Neural cell (in vitro differentiated cells): ENCODE results near the gene CTNNBL1. TPM values are rescaled to one million over a fixed set of nuclear protein-coding genes. Genes with fewer than 3 reads are reported as not detected.

Experiments used
- H2AFZ ChIP-seq: fragments of 200-600, 300-800 bp; sonication (generic), shearing (Covaris generic); 2 replicates; pipeline ENCODE4 v1.6.0; 2014; ENCODE audit warnings: low read depth, mild to moderate bottlenecking, antibody characterized with exemption, low read length, moderate library complexity
- H3F3A ChIP-seq: fragments of 200-600 bp; shearing (Covaris generic); 2 replicates; pipeline ENCODE4 v1.6.1; 2016; ENCODE audit warnings: mild to moderate bottlenecking, moderate library complexity, mixed read lengths, antibody characterized with exemption, low read length; ENCODE audit not compliant: insufficient read depth, poor library complexity, severe bottlenecking
- H3K27ac ChIP-seq: fragments of 200-600, 300-800 bp; sonication (generic), shearing (Covaris generic); 2 replicates; pipeline ENCODE4 v1.5.1; 2014; ENCODE audit warnings: mild to moderate bottlenecking, low read length, moderate library complexity
- H3K27me3 ChIP-seq: fragments of 300-800, 200-600 bp; sonication (generic), shearing (Covaris generic); 2 replicates; pipeline ENCODE4 v1.6.0; 2014; ENCODE audit warnings: mild to moderate bottlenecking, low read depth, low read length, moderate library complexity; ENCODE audit not compliant: insufficient read depth
- H3K36me3 ChIP-seq: fragments of 300-800, 200-600 bp; sonication (generic), shearing (Covaris generic); 2 replicates; pipeline ENCODE4 v1.5.1; 2014; ENCODE audit warnings: mild to moderate bottlenecking, antibody characterized with exemption, low read length, moderate library complexity; ENCODE audit not compliant: insufficient read depth
- H3K4me2 ChIP-seq: fragments of 300-800, 200-600 bp; sonication (generic), shearing (Covaris generic); 2 replicates; pipeline ENCODE4 v1.6.0; 2014; ENCODE audit warnings: mild to moderate bottlenecking, low read length
- H3K4me3 ChIP-seq: fragments of 300-800, 200-600 bp; sonication (generic), shearing (Covaris generic); 2 replicates; pipeline ENCODE4 v1.5.1; 2014; ENCODE audit warnings: mild to moderate bottlenecking, low read length, moderate library complexity
- H3K79me2 ChIP-seq: fragments of 200-600 bp; shearing (Covaris generic); replicated peaks from 2 replicates; pipeline ENCODE4 v1.6.0; 2014; ENCODE audit warnings: mild to moderate bottlenecking, low read length, moderate library complexity; ENCODE audit not compliant: insufficient read depth
- H3K9ac ChIP-seq: fragments of 300-800, 200-600 bp; sonication (generic), shearing (Covaris generic); 2 replicates; pipeline ENCODE4 v1.6.1; 2016; ENCODE audit warnings: mild to moderate bottlenecking, low read length, mixed read lengths
- H3K9me2 ChIP-seq: fragments of 200-600 bp; shearing (Covaris generic); 2 replicates; pipeline ENCODE4 v1.6.1; 2016; ENCODE audit warnings: mild to moderate bottlenecking, low read length, mixed read lengths; ENCODE audit not compliant: insufficient read depth
- H3K9me3 ChIP-seq: fragments of 200-600, 300-800 bp; sonication (generic), shearing (Covaris generic); 2 replicates; pipeline ENCODE4 v1.6.1; 2016; ENCODE audit warnings: mild to moderate bottlenecking, mixed run types, low read length, moderate library complexity, mixed read lengths
- H4K20me1 ChIP-seq: fragments of 200-600 bp; shearing (Covaris generic); 2 replicates; pipeline ENCODE4 v1.6.1; 2016; ENCODE audit warnings: mild to moderate bottlenecking, mixed run types; ENCODE audit not compliant: insufficient read depth
- EP300 ChIP-seq: fragments of 450-650 bp; conservative IDR thresholded peaks from 2 replicates; pipeline ENCODE4 v1.6.1; 2014; ENCODE audit warnings: antibody characterized with exemption, mild to moderate bottlenecking, moderate library complexity; ENCODE audit not compliant: poor library complexity, severe bottlenecking
- EZH2 ChIP-seq: fragments of 200-600, 300-800 bp; shearing (Covaris generic), sonication (generic); IDR thresholded peaks from 2 replicates; pipeline ENCODE4 v1.6.1; 2014; ENCODE audit warnings: antibody characterized with exemption, low read length, borderline replicate concordance, mild to moderate bottlenecking; ENCODE audit not compliant: insufficient read depth, poor library complexity, severe bottlenecking
- MXI1 ChIP-seq: fragments of 450-650 bp; conservative IDR thresholded peaks from 2 replicates; pipeline ENCODE4 v1.6.1; 2014; ENCODE audit warnings: antibody characterized with exemption, mild to moderate bottlenecking; ENCODE audit not compliant: poor library complexity, severe bottlenecking
- POLR2AphosphoS5 ChIP-seq: IDR thresholded peaks from 2 replicates; pipeline ENCODE4 v1.6.1; 2012
- RAD21 ChIP-seq: fragments of 450-650 bp; conservative IDR thresholded peaks from 2 replicates; pipeline ENCODE4 v1.6.1; 2014; ENCODE audit warnings: antibody characterized with exemption, mild to moderate bottlenecking, moderate library complexity
- SMC3 ChIP-seq: fragments of 450-650 bp; conservative IDR thresholded peaks from 2 replicates; pipeline ENCODE4 v1.6.1; 2014; ENCODE audit warnings: antibody characterized with exemption, mild to moderate bottlenecking, moderate library complexity; ENCODE audit not compliant: poor library complexity
- TAF1 ChIP-seq: IDR thresholded peaks from 2 replicates; pipeline ENCODE4 v1.6.1; 2012; ENCODE audit warnings: low read depth
- polyA plus RNA-seq: library from polyadenylated mRNA; depleted of rRNA; stranded (reverse); fragments of >200 nt; gene quantifications from 2 replicates; pipeline ENCODE4 v1.2.3, GENCODE V29; 2014
- TF ChIP-seq, protein P1 (sequence below): fragments of 450-650 bp; IDR thresholded peaks from 2 replicates; pipeline ENCODE4 v1.5.1; 2014; ENCODE audit warnings: antibody characterized with exemption, mild to moderate bottlenecking, moderate library complexity; ENCODE audit not compliant: poor library complexity, severe bottlenecking
- TF ChIP-seq, protein P2 (sequence below): IDR thresholded peaks from 2 replicates; pipeline ENCODE4 v1.6.1; 2012; ENCODE audit warnings: borderline replicate concordance

CTNNBL1 gene
- polyA plus RNA-seq, 1 donor from 2014 or later = 32.6 TPM

DNA sequence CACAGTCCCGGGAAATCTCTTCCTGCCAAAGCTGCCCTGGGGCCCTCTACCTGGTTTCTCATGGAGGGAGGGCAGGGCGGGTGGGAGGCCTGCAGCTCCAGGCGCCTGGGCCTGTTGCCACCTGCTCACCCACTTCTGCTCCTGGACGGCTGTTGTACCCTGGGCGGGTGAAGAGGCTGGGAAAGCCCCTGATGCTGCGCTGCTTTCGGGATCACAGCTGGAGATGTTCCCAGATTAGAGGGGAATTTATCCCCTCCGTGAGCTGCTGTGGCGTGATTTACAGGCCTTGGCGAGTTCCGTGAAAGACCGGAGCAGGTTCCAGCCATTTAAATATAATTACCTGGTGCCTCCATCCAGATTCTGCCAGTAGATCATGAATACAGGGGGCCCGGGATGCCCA is 196.8 kb downstream of the CTNNBL1 start:
- Histone ChIP-seq H4K20me1 (no peaks in the 10 kb centered on the region), H3K36me3 (no peaks in the 10 kb centered on the region), H3K4me3 (no peak overlapping the region), H3K9me2 (no peaks in the 10 kb centered on the region), H3F3A (no peaks in the 10 kb centered on the region), H3K9me3 (no peaks in the 10 kb centered on the region), H3K27ac (no peak overlapping the region), H3K27me3 (no peaks in the 10 kb centered on the region), H3K9ac (no peak overlapping the region), H2AFZ (no peak overlapping the region), H3K79me2 (no peaks in the 10 kb centered on the region), H3K4me2 (no peak overlapping the region)
- no peak for TF ChIP-seq MXI1
- TF ChIP-seq EP300 = no peak
- TF ChIP-seq TAF1 = no peak

DNA sequence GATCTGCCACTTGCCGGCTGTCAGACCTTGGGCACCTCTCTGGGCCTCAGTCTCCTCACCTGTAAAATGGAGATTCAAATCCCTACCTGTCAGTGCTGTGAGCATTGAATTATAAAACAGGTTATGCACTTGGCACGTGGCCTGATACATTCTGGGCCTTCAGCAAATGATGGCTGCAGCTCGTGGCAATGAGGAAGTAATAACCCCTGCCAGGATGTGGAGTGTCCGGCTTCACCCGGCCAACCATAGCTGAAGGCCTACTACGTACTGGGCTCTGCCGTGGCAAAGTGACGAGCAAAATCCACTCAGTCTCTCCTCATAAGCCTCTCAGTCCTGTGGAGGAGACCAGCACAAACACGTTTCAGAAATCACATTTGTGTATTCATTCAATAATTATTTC is 198.2 kb downstream of the CTNNBL1 start:
- Histone ChIP-seq H3K27ac (no peak overlapping the region), H3K9ac (no peak overlapping the region), H3K36me3 (no peaks in the 10 kb centered on the region), H3K27me3 (no peaks in the 10 kb centered on the region), H3K79me2 (no peaks in the 10 kb centered on the region), H2AFZ (no peak overlapping the region), H3K9me2 (no peaks in the 10 kb centered on the region), H3K9me3 (no peaks in the 10 kb centered on the region), H3K4me2 (no peak overlapping the region), H4K20me1 (no peaks in the 10 kb centered on the region), H3F3A (no peaks in the 10 kb centered on the region), H3K4me3 (no peak overlapping the region)
- TF ChIP-seq MXI1 (no peak), POLR2AphosphoS5 (no peak), EZH2 (no peak), SMC3 (no peak), RAD21 (no peak), TAF1 (no peak), EP300 (no peak)
- TF ChIP-seq, protein P1, sequence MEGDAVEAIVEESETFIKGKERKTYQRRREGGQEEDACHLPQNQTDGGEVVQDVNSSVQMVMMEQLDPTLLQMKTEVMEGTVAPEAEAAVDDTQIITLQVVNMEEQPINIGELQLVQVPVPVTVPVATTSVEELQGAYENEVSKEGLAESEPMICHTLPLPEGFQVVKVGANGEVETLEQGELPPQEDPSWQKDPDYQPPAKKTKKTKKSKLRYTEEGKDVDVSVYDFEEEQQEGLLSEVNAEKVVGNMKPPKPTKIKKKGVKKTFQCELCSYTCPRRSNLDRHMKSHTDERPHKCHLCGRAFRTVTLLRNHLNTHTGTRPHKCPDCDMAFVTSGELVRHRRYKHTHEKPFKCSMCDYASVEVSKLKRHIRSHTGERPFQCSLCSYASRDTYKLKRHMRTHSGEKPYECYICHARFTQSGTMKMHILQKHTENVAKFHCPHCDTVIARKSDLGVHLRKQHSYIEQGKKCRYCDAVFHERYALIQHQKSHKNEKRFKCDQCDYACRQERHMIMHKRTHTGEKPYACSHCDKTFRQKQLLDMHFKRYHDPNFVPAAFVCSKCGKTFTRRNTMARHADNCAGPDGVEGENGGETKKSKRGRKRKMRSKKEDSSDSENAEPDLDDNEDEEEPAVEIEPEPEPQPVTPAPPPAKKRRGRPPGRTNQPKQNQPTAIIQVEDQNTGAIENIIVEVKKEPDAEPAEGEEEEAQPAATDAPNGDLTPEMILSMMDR = no peak
- TF ChIP-seq, protein P2, sequence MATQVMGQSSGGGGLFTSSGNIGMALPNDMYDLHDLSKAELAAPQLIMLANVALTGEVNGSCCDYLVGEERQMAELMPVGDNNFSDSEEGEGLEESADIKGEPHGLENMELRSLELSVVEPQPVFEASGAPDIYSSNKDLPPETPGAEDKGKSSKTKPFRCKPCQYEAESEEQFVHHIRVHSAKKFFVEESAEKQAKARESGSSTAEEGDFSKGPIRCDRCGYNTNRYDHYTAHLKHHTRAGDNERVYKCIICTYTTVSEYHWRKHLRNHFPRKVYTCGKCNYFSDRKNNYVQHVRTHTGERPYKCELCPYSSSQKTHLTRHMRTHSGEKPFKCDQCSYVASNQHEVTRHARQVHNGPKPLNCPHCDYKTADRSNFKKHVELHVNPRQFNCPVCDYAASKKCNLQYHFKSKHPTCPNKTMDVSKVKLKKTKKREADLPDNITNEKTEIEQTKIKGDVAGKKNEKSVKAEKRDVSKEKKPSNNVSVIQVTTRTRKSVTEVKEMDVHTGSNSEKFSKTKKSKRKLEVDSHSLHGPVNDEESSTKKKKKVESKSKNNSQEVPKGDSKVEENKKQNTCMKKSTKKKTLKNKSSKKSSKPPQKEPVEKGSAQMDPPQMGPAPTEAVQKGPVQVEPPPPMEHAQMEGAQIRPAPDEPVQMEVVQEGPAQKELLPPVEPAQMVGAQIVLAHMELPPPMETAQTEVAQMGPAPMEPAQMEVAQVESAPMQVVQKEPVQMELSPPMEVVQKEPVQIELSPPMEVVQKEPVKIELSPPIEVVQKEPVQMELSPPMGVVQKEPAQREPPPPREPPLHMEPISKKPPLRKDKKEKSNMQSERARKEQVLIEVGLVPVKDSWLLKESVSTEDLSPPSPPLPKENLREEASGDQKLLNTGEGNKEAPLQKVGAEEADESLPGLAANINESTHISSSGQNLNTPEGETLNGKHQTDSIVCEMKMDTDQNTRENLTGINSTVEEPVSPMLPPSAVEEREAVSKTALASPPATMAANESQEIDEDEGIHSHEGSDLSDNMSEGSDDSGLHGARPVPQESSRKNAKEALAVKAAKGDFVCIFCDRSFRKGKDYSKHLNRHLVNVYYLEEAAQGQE = no peak
